Measurements from ENCODE around the gene SERPINA3.

DNA sequence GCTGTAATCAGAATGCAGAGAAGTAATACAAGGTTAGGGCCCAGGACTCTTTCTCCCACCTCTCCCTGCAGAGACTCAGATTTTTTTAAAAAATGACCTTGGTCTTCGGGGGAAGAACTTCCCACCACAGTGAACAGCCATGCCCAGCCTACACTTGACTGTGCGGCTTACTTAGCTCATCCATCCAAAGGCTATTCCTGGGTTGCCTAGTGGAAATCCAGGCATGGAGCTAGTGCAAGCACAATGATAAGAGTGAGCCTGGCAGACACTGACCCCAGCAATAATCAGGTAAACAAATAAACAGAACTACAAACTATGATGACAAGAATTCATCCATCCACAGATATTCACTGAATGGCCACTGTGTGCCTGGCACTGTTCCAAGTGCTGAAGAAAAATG, 16.3 kb upstream of the SERPINA3 start:
- no peak for TF ChIP-seq POLR2AphosphoS5 (IDR thresholded peaks at IDR 0.05)
- TF ChIP-seq POLR2A (IDR thresholded peaks at IDR 0.05) = no peak
